GM11168 (cell line): ENCODE results near the gene SH3PXD2A.

Source experiments
- in situ Hi-C: fragments of 300-500 bp; cut with MboI; formaldehyde crosslinking; loops from one replicate; pipeline ENCODE4 v1.12.0; 2022; ENCODE audit warnings: low sequenced_read_pairs; ENCODE audit not compliant: unreplicated experiment

SH3PXD2A gene

GRCh38 chr10:103797857-103798256 lies 57.5 kb downstream of the SH3PXD2A start:
- in situ Hi-C loops = no loop called here

- in situ Hi-C loops = no loop called here
Measured at GRCh38 chr10:103795634-103796270, 59.6 kb downstream of the SH3PXD2A start.

- in situ Hi-C loops = no loop called here
Measured at GRCh38 chr10:103794996-103795395, 60.4 kb downstream of the SH3PXD2A start.

GRCh38 chr10:103793920-103794883 lies 61.2 kb downstream of the SH3PXD2A start:
- in situ Hi-C loops = no loop called here

GRCh38 chr10:103793429-103793828 lies 61.9 kb downstream of the SH3PXD2A start:
- in situ Hi-C loops = no loop called here

GRCh38 chr10:103792547-103792946 lies 62.8 kb downstream of the SH3PXD2A start:
- in situ Hi-C loops = no loop called here

GRCh38 chr10:103791858-103792257 lies 63.5 kb downstream of the SH3PXD2A start:
- in situ Hi-C loops = no loop called here

GRCh38 chr10:103791291-103791690 lies 64.1 kb downstream of the SH3PXD2A start:
- in situ Hi-C loops = no loop called here

GRCh38 chr10:103790580-103790979 lies 64.8 kb downstream of the SH3PXD2A start:
- in situ Hi-C loops = no loop called here

- in situ Hi-C loops = no loop called here
Measured at GRCh38 chr10:103789771-103790201, 65.6 kb downstream of the SH3PXD2A start.

GRCh38 chr10:103789161-103789560 lies 66.2 kb downstream of the SH3PXD2A start:
- in situ Hi-C loops = no loop called here

GRCh38 chr10:103787331-103787730 lies 68.0 kb downstream of the SH3PXD2A start:
- in situ Hi-C loops = no loop called here

GRCh38 chr10:103786020-103786419 lies 69.4 kb downstream of the SH3PXD2A start:
- in situ Hi-C loops = no loop called here

GRCh38 chr10:103784723-103785418 lies 70.5 kb downstream of the SH3PXD2A start:
- in situ Hi-C loops = no loop called here

GRCh38 chr10:103784089-103784488 lies 71.3 kb downstream of the SH3PXD2A start:
- in situ Hi-C loops = no loop called here

- in situ Hi-C loops = no loop called here
Measured at GRCh38 chr10:103783681-103784080, 71.7 kb downstream of the SH3PXD2A start.

GRCh38 chr10:103781329-103782061 lies 73.9 kb downstream of the SH3PXD2A start:
- in situ Hi-C loops = no loop called here

GRCh38 chr10:103780242-103781149 lies 74.9 kb downstream of the SH3PXD2A start:
- in situ Hi-C loops = no loop called here
